ENCODE results near the gene HIPK2. TPM values are rescaled to one million over a fixed set of nuclear protein-coding genes. Genes with fewer than 3 reads are reported as not detected.

HIPK2 gene
- total and polyA plus RNA-seq, 2 donors (not counting 3 experiments of a cell fraction or from before 2014, with no cell fraction given), result 9.0 to 43.8 TPM

DNA sequence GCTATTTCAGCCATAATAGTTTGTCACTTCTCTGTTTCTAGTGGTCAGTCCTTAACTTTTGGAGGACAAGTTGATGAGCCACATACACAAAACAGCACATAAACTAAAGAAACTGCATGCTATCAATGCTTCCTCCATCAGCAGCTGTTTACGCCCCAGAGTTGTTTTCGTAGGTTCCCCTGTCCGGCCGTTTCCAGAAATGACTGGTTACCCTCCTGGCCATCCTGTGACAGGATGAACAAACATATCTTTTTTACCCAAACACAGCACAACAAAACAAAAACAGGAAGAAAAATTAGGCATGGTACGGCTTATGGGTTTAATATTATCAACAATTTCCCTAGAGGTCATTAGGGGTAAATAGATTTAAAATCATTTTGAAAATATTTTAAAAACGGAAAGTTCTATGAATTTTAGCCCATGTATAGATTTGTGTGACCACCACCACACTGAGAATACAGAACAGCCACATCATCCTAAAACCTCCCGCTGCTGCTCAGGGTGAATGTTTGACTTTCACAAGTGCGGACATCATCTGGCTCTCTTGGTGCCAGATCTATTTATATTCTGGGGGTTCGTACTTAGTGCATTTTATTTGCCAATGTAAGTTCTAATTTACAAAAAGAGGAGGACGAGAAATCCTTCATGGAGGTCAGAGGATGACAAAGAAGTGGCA is 74.8 kb downstream of the HIPK2 start:
- no peak for TF ChIP-seq EZH2 (IDR thresholded peaks at IDR 0.05; ENCODE audit: borderline replicate concordance, low read depth, low read length, severe bottlenecking)
- no peak for TF ChIP-seq POLR2AphosphoS5 (IDR thresholded peaks at IDR 0.05; ENCODE audit: insufficient read depth, low read depth, low read length)
- no peak for TF ChIP-seq POLR2A (IDR thresholded peaks at IDR 0.05; ENCODE audit: low read depth, low read length)
- TF ChIP-seq, protein P1, sequence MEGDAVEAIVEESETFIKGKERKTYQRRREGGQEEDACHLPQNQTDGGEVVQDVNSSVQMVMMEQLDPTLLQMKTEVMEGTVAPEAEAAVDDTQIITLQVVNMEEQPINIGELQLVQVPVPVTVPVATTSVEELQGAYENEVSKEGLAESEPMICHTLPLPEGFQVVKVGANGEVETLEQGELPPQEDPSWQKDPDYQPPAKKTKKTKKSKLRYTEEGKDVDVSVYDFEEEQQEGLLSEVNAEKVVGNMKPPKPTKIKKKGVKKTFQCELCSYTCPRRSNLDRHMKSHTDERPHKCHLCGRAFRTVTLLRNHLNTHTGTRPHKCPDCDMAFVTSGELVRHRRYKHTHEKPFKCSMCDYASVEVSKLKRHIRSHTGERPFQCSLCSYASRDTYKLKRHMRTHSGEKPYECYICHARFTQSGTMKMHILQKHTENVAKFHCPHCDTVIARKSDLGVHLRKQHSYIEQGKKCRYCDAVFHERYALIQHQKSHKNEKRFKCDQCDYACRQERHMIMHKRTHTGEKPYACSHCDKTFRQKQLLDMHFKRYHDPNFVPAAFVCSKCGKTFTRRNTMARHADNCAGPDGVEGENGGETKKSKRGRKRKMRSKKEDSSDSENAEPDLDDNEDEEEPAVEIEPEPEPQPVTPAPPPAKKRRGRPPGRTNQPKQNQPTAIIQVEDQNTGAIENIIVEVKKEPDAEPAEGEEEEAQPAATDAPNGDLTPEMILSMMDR (IDR thresholded peaks at IDR 0.05; ENCODE audit: extremely low read depth in 1 of 2, insufficient read depth in 1 of 2, low read depth in 1 of 2, low read length in 2 of 2), result no peak
- TF ChIP-seq GATA2 (IDR thresholded peaks at IDR 0.05; ENCODE audit: insufficient read depth, insufficient read length, low read depth, low read length), result no peak
- TF ChIP-seq FOS (IDR thresholded peaks at IDR 0.05; ENCODE audit: borderline replicate concordance, insufficient read depth, low read length), result no peak
- no peak for TF ChIP-seq JUN (IDR thresholded peaks at IDR 0.05; ENCODE audit: borderline replicate concordance, insufficient read depth, insufficient read length, low read depth)
- TF ChIP-seq, protein P2, sequence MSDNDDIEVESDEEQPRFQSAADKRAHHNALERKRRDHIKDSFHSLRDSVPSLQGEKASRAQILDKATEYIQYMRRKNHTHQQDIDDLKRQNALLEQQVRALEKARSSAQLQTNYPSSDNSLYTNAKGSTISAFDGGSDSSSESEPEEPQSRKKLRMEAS (IDR thresholded peaks at IDR 0.05; ENCODE audit: insufficient read depth, insufficient read length), result no peak
- no peak for TF ChIP-seq MYC (IDR thresholded peaks at IDR 0.05; ENCODE audit: low read depth, low read length)
- intact Hi-C loops (cut with micrococcal nuclease), result no loop called here
- Histone ChIP-seq H2AFZ (ENCODE audit: low read depth, low read length) (no peak overlapping the region), H3K36me3 (ENCODE audit: control insufficient read depth in 2 of 2, extremely low read depth in 1 of 2, insufficient read depth in 2 of 2, low read length in 2 of 2) (peaks cover 0 to 7% of the 10 kb centered on the region in 2 experiments), H3K9ac (replicated peaks; ENCODE audit: extremely low read depth, insufficient read depth, low read length) (no peak overlapping the region), H3K4me1 (ENCODE audit: control insufficient read depth, extremely low read depth, insufficient read depth, low read length) (peaks cover 9% of the 10 kb centered on the region), H3K79me2 (ENCODE audit: control insufficient read depth, insufficient read depth, low read length) (peaks cover 62% of the 10 kb centered on the region), H3K4me3 (replicated peaks in 1 of 3; ENCODE audit: insufficient read depth in 1 of 3, low read depth in 1 of 3, low read length in 3 of 3) (no peak overlapping the region), H3K4me2 (ENCODE audit: insufficient read depth, low read length) (no peak overlapping the region), H3K9me3 (replicated peaks; ENCODE audit: control insufficient read depth, insufficient read depth, low read length) (no peaks in the 10 kb centered on the region), H3K9me1 (replicated peaks; ENCODE audit: control insufficient read depth, extremely low read depth, insufficient read depth, low read length) (no peaks in the 10 kb centered on the region), H3K27ac (ENCODE audit: insufficient read depth, low read depth, low read length) (no peak overlapping the region), H4K20me1 (replicated peaks; ENCODE audit: control insufficient read depth, extremely low read depth, insufficient read depth, low read length) (no peaks in the 10 kb centered on the region), H3K27me3 (ENCODE audit: control insufficient read depth in 2 of 2, insufficient read depth in 2 of 2, low read length in 2 of 2) (no peaks in the 10 kb centered on the region)
- dilution Hi-C loops (cut with MboI; ENCODE audit: extremely low pct_ligation_motif_present, low sequenced_read_pairs), result no loop called here
- DNase-seq (ENCODE audit: low read depth, low spot score) (no peak), FAIRE-seq (no peak)
- ChIA-PET POLR2A (no interaction called here), CTCF (interaction anchor here (0.7 to 1.4 kb wide), 2 partner anchors 11 to 57 kb away, joined by 3 read pairs; no protein-coding TSS in a partner anchor)
- no TSS peak for BruUV-seq (replicated peaks)

Data from endothelial cell of umbilical vein (primary cell).